Mesenchymal stem cell (in vitro differentiated cells and primary cell): ENCODE results near the gene EHD4.

ENCODE experiments used
- DNase-seq: peaks from one replicate; pipeline ENCODE4 v3.0.0-alpha.2; 2013
- H2AFZ ChIP-seq: one replicate; pipeline ENCODE4 v1.6.1; 2013; ENCODE audit warnings: low read depth, mild to moderate bottlenecking, control low read depth, inconsistent platforms, low read length, moderate library complexity
- H2AK5ac ChIP-seq: 2 replicates; pipeline ENCODE4 v1.6.1; 2013; ENCODE audit warnings: low read length, moderate library complexity, mild to moderate bottlenecking, inconsistent platforms; ENCODE audit not compliant: severe bottlenecking
- H2BK120ac ChIP-seq: one replicate; pipeline ENCODE4 v1.6.1; 2013; ENCODE audit warnings: low read depth, mild to moderate bottlenecking, inconsistent platforms, low read length, moderate library complexity
- H2BK12ac ChIP-seq, 2 experiments: one replicate each; pipeline ENCODE4 v1.6.1; 2013; ENCODE audit warnings: inconsistent platforms in 2 of 2, low read length in 2 of 2, mild to moderate bottlenecking in 2 of 2, moderate library complexity in 2 of 2, control low read depth in 1 of 2
- H2BK15ac ChIP-seq: one replicate; pipeline ENCODE4 v1.6.1; 2013; ENCODE audit warnings: mild to moderate bottlenecking, low read depth, inconsistent platforms; ENCODE audit not compliant: poor library complexity, severe bottlenecking
- H2BK5ac ChIP-seq: 2 replicates; pipeline ENCODE4 v1.6.1; 2013; ENCODE audit warnings: low read depth, mild to moderate bottlenecking, low read length, control low read depth, inconsistent platforms; ENCODE audit not compliant: poor library complexity, severe bottlenecking
- H3K14ac ChIP-seq, 2 experiments: one replicate each; pipeline ENCODE4 v1.6.1; 2013; ENCODE audit warnings: inconsistent platforms in 2 of 2, low read length in 2 of 2, control low read depth in 1 of 2, mild to moderate bottlenecking in 1 of 2, moderate library complexity in 1 of 2
- H3K18ac ChIP-seq, 2 experiments: one replicate each; pipeline ENCODE4 v1.6.1; 2013; ENCODE audit warnings: inconsistent platforms in 2 of 2, low read length in 2 of 2, control low read depth in 1 of 2, low read depth in 1 of 2, mild to moderate bottlenecking in 1 of 2
- H3K23ac ChIP-seq, 2 experiments: one replicate each; pipeline ENCODE4 v1.6.1; 2013; ENCODE audit warnings: inconsistent platforms in 2 of 2, low read length in 2 of 2, mild to moderate bottlenecking in 2 of 2, moderate library complexity in 2 of 2, control low read depth in 1 of 2
- H3K27ac ChIP-seq: 2 replicates; pipeline ENCODE4 v1.5.1; 2013; ENCODE audit warnings: mild to moderate bottlenecking, moderate library complexity, low read length, control low read depth, inconsistent platforms; ENCODE audit not compliant: poor library complexity, severe bottlenecking
- H3K27me3 ChIP-seq, 2 experiments: 2 replicates each; pipeline versions ENCODE4 v1.6.1 to v1.7.0; 2013; ENCODE audit warnings: low read length in 2 of 2, mild to moderate bottlenecking in 2 of 2, moderate library complexity in 2 of 2, control low read depth in 1 of 2, inconsistent platforms in 1 of 2; ENCODE audit not compliant: control insufficient read depth in 1 of 2, insufficient read depth in 1 of 2
- H3K36me3 ChIP-seq, 2 experiments: 2 replicates each; pipeline versions ENCODE4 v1.6.1 to v1.7.0; 2013; ENCODE audit warnings: low read length in 2 of 2, control low read depth in 1 of 2, inconsistent platforms in 1 of 2, low read depth in 1 of 2, mild to moderate bottlenecking in 1 of 2; ENCODE audit not compliant: insufficient read depth in 2 of 2, control insufficient read depth in 1 of 2
- H3K4ac ChIP-seq, 2 experiments: one replicate each; pipeline ENCODE4 v1.6.1; 2013; ENCODE audit warnings: inconsistent platforms in 2 of 2, low read length in 2 of 2, mild to moderate bottlenecking in 2 of 2, moderate library complexity in 2 of 2, control low read depth in 1 of 2, low read depth in 1 of 2
- H3K4me1 ChIP-seq: 2 replicates; pipeline ENCODE4 v1.6.1; 2013; ENCODE audit warnings: low read depth, low read length, control low read depth; ENCODE audit not compliant: control insufficient read depth, insufficient read depth
- H3K4me2 ChIP-seq: 2 replicates; pipeline ENCODE4 v1.6.1; 2013; ENCODE audit warnings: low read length, mild to moderate bottlenecking, inconsistent platforms; ENCODE audit not compliant: poor library complexity, severe bottlenecking
- H3K4me3 ChIP-seq, 2 experiments: 2 replicates each; pipeline versions ENCODE4 v1.5.1 to v1.7.0; 2013; ENCODE audit warnings: low read length in 2 of 2, mild to moderate bottlenecking in 2 of 2, control low read depth in 1 of 2, low read depth in 1 of 2; ENCODE audit not compliant: insufficient read depth in 1 of 2
- H3K79me1 ChIP-seq: replicated peaks from 2 replicates; pipeline ENCODE4 v1.6.1; 2013; ENCODE audit warnings: mild to moderate bottlenecking, control low read depth, low read length, inconsistent platforms; ENCODE audit not compliant: poor library complexity, severe bottlenecking
- H3K9ac ChIP-seq: 2 replicates; pipeline ENCODE4 v1.7.0; 2013; ENCODE audit warnings: mild to moderate bottlenecking, low read length, moderate library complexity
- H3K9me3 ChIP-seq: 2 replicates; pipeline ENCODE4 v1.7.0; 2013; ENCODE audit warnings: mild to moderate bottlenecking, low read length; ENCODE audit not compliant: control insufficient read depth
- H4K8ac ChIP-seq: one replicate; pipeline ENCODE4 v1.6.1; 2013; ENCODE audit warnings: inconsistent platforms, mild to moderate bottlenecking, low read length, moderate library complexity
- H4K91ac ChIP-seq: one replicate; pipeline ENCODE4 v1.6.1; 2013; ENCODE audit warnings: mild to moderate bottlenecking, low read length, inconsistent platforms
- WGBS: methylation state at CpG from one replicate; pipeline ENCODE4 v1.1.7; 2013; ENCODE audit warnings: mixed read lengths; 5-methylcytosine and 5-hydroxymethylcytosine counted together

The EHD4 gene

GRCh38 chr15:41992803-41993190 lies 20.4 kb upstream of the EHD4 start:
- H2AK5ac ChIP-seq: no peak overlapping the region
- no peak overlapping the region for H3K4ac ChIP-seq
- 90% methylated on average over 7 of the region's 7 CpGs for WGBS
- H2BK12ac ChIP-seq: no peak overlapping the region
- H3K4me3 ChIP-seq: no peak overlapping the region
- no peak overlapping the region for H3K9ac ChIP-seq
- H3K27me3 ChIP-seq: peaks cover 6 to 38% of the 10 kb centered on the region in 2 experiments
- no peak overlapping the region for H2AFZ ChIP-seq
- H3K79me1 ChIP-seq: no peaks in the 10 kb centered on the region
- no peak overlapping the region for H4K8ac ChIP-seq
- no peak overlapping the region for H3K27ac ChIP-seq
- H3K18ac ChIP-seq: no peak overlapping the region
- H3K23ac ChIP-seq: no peak overlapping the region
- no peak overlapping the region for H3K4me2 ChIP-seq
- no peak overlapping the region for H2BK120ac ChIP-seq
- H3K9me3 ChIP-seq: no peaks in the 10 kb centered on the region
- no peaks in the 10 kb centered on the region for H3K4me1 ChIP-seq
- no peaks in the 10 kb centered on the region for H3K36me3 ChIP-seq
- H3K14ac ChIP-seq: no peak overlapping the region
- H4K91ac ChIP-seq: no peak overlapping the region
- no peak overlapping the region for H2BK5ac ChIP-seq
- H2BK15ac ChIP-seq: no peak overlapping the region
- no peak for DNase-seq

GRCh38 chr15:41992151-41992802 lies 19.9 kb upstream of the EHD4 start:
- H3K4ac ChIP-seq: no peak overlapping the region
- no peak overlapping the region for H3K4me3 ChIP-seq
- peaks cover 6 to 40% of the 10 kb centered on the region in 2 experiments for H3K27me3 ChIP-seq
- no peaks in the 10 kb centered on the region for H3K79me1 ChIP-seq
- H2BK5ac ChIP-seq: no peak overlapping the region
- H2AK5ac ChIP-seq: no peak overlapping the region
- no peaks in the 10 kb centered on the region for H3K4me1 ChIP-seq
- H3K4me2 ChIP-seq: no peak overlapping the region
- no peak overlapping the region for H3K18ac ChIP-seq
- no peak overlapping the region for H3K9ac ChIP-seq
- no peak overlapping the region for H3K23ac ChIP-seq
- no peak overlapping the region for H3K27ac ChIP-seq
- H2BK12ac ChIP-seq: no peak overlapping the region
- H3K9me3 ChIP-seq: no peaks in the 10 kb centered on the region
- H3K36me3 ChIP-seq: no peaks in the 10 kb centered on the region
- H4K8ac ChIP-seq: no peak overlapping the region
- H2BK120ac ChIP-seq: no peak overlapping the region
- no peak overlapping the region for H2AFZ ChIP-seq
- no peak overlapping the region for H2BK15ac ChIP-seq
- no peak for DNase-seq
- no peak overlapping the region for H4K91ac ChIP-seq
- WGBS: 89% methylated on average over 18 of the region's 18 CpGs
- no peak overlapping the region for H3K14ac ChIP-seq

GRCh38 chr15:41990691-41991090 lies 18.3 kb upstream of the EHD4 start:
- Histone ChIP-seq H3K4me1 (no peaks in the 10 kb centered on the region), H3K18ac (no peak overlapping the region), H4K91ac (no peak overlapping the region), H3K23ac (no peak overlapping the region), H3K14ac (no peak overlapping the region), H3K79me1 (no peaks in the 10 kb centered on the region), H3K27ac (no peak overlapping the region), H4K8ac (no peak overlapping the region), H2AK5ac (no peak overlapping the region), H2BK5ac (no peak overlapping the region), H3K4ac (no peak overlapping the region), H2BK15ac (no peak overlapping the region), H2BK12ac (no peak overlapping the region), H3K27me3 (peaks cover 6 to 43% of the 10 kb centered on the region in 2 experiments), H3K36me3 (no peaks in the 10 kb centered on the region), H3K9me3 (no peaks in the 10 kb centered on the region), H3K9ac (no peak overlapping the region), H3K4me2 (no peak overlapping the region), H2AFZ (no peak overlapping the region), H2BK120ac (no peak overlapping the region), H3K4me3 (no peak overlapping the region)
- WGBS: 71% methylated on average over 3 of the region's 3 CpGs
- DNase-seq: no peak

GRCh38 chr15:41990243-41990605 lies 17.9 kb upstream of the EHD4 start:
- H3K9ac ChIP-seq: no peak overlapping the region
- H2AFZ ChIP-seq: no peak overlapping the region
- H2BK120ac ChIP-seq: no peak overlapping the region
- H3K4me3 ChIP-seq: no peak overlapping the region
- H4K91ac ChIP-seq: no peak overlapping the region
- no peak overlapping the region for H2BK12ac ChIP-seq
- no peaks in the 10 kb centered on the region for H3K4me1 ChIP-seq
- H3K27ac ChIP-seq: no peak overlapping the region
- H3K36me3 ChIP-seq: no peaks in the 10 kb centered on the region
- WGBS: 67% methylated on average over 6 of the region's 7 CpGs
- peaks cover 6 to 43% of the 10 kb centered on the region in 2 experiments for H3K27me3 ChIP-seq
- H3K9me3 ChIP-seq: no peaks in the 10 kb centered on the region
- H3K4me2 ChIP-seq: no peak overlapping the region
- DNase-seq: no peak
- H3K18ac ChIP-seq: no peak overlapping the region
- no peak overlapping the region for H2AK5ac ChIP-seq
- no peak overlapping the region for H3K23ac ChIP-seq
- no peak overlapping the region for H2BK15ac ChIP-seq
- no peaks in the 10 kb centered on the region for H3K79me1 ChIP-seq
- no peak overlapping the region for H3K14ac ChIP-seq
- H4K8ac ChIP-seq: no peak overlapping the region
- no peak overlapping the region for H3K4ac ChIP-seq
- H2BK5ac ChIP-seq: no peak overlapping the region
